HepG2 (cell line): ENCODE results near the gene NEUROG2. TPM values are rescaled to one million over a fixed set of nuclear protein-coding genes. Genes with fewer than 3 reads are reported as not detected.

Source experiments
- ARNTL ChIP-seq: sonication (generic); formaldehyde crosslinking; IDR thresholded peaks from 2 replicates; pipeline ENCODE4 v1.4.0; 2020; ENCODE audit warnings: mild to moderate bottlenecking, missing genetic modification reagents
- HES4 ChIP-seq: sonication (generic); formaldehyde crosslinking; IDR thresholded peaks from 2 replicates; pipeline ENCODE4 v1.9.0; 2021; ENCODE audit warnings: mild to moderate bottlenecking, missing genetic modification reagents, borderline replicate concordance
- MAZ ChIP-seq, 2 experiments: sonication (generic) in 1 of 2; formaldehyde crosslinking in 1 of 2; IDR thresholded peaks; 2 replicates each; pipeline versions ENCODE4 v1.5.0 to v1.6.1; 2012 to 2020; ENCODE audit warnings: low read depth in 2 of 2, mild to moderate bottlenecking in 2 of 2, borderline replicate concordance in 1 of 2, improper control_type of control experiment in 1 of 2, low read length in 1 of 2, missing genetic modification reagents in 1 of 2, moderate library complexity in 1 of 2
- NFKBIZ ChIP-seq: IDR thresholded peaks from 2 replicates; pipeline ENCODE4 v1.6.1; 2018; ENCODE audit warnings: missing genetic modification reagents, missing compliant biosample characterization
- NKX3-1 ChIP-seq: sonication (generic); formaldehyde crosslinking; IDR thresholded peaks from 2 replicates; pipeline ENCODE4 v1.5.0; 2020; ENCODE audit warnings: missing genetic modification reagents
- PAXIP1 ChIP-seq: sonication (generic); formaldehyde crosslinking; conservative IDR thresholded peaks from 2 replicates; pipeline ENCODE4 v1.4.0; 2020; ENCODE audit warnings: mild to moderate bottlenecking, missing genetic modification reagents, moderate library complexity
- PCBP2 ChIP-seq: fragments of 200-400 bp; formaldehyde crosslinking; optimal IDR thresholded peaks from 2 replicates; pipeline ENCODE3; 2018; ENCODE audit warnings: low read length, low read depth; ENCODE audit not compliant: poor library complexity, severe bottlenecking
- POGK ChIP-seq: sonication (generic); formaldehyde crosslinking; conservative IDR thresholded peaks from 2 replicates; pipeline ENCODE4 v1.8.0; 2022; ENCODE audit warnings: mild to moderate bottlenecking, moderate library complexity, missing genetic modification reagents
- POLR2A ChIP-seq, 2 experiments: IDR thresholded peaks; 2 replicates each; pipeline ENCODE4 v1.6.1; 2011; ENCODE audit warnings: low read depth in 2 of 2, low read length in 2 of 2, mild to moderate bottlenecking in 1 of 2, moderate library complexity in 1 of 2; ENCODE audit not compliant: insufficient read depth in 1 of 2
- SALL1 ChIP-seq: sonication (generic); formaldehyde crosslinking; IDR thresholded peaks from 2 replicates; pipeline ENCODE4 v1.8.0; 2022; ENCODE audit warnings: mild to moderate bottlenecking, missing genetic modification reagents
- SIN3B ChIP-seq: fragments of 150-350 bp; IDR thresholded peaks from 2 replicates; pipeline ENCODE4 v1.6.1; 2014; ENCODE audit warnings: low read length
- SMARCC2 ChIP-seq: fragments of 450-650 bp; IDR thresholded peaks from 2 replicates; pipeline ENCODE4 v1.6.1; 2017; ENCODE audit warnings: antibody characterized with exemption, mild to moderate bottlenecking
- SNAPC2 ChIP-seq: sonication (generic); formaldehyde crosslinking; IDR thresholded peaks from 2 replicates; pipeline ENCODE4 v1.8.1; 2022; ENCODE audit warnings: mild to moderate bottlenecking, missing genetic modification reagents
- TEAD3 ChIP-seq: optimal IDR thresholded peaks from 2 replicates; pipeline ENCODE3; 2016; ENCODE audit warnings: borderline replicate concordance
- THAP9 ChIP-seq: sonication (generic); formaldehyde crosslinking; IDR thresholded peaks from 2 replicates; pipeline ENCODE4; 2020; ENCODE audit warnings: missing genetic modification reagents, mild to moderate bottlenecking, borderline replicate concordance
- ZKSCAN8 ChIP-seq: IDR thresholded peaks from 2 replicates; pipeline ENCODE4 v1.6.1; 2016; ENCODE audit warnings: borderline replicate concordance, missing genetic modification reagents, missing compliant biosample characterization
- ZMYM3 ChIP-seq: sonication (generic); formaldehyde crosslinking; IDR thresholded peaks from 2 replicates; pipeline ENCODE4 v1.5.1; 2020; ENCODE audit warnings: mild to moderate bottlenecking, missing genetic modification reagents
- ZNF160 ChIP-seq: sonication (generic); formaldehyde crosslinking; IDR thresholded peaks from 2 replicates; pipeline ENCODE4 v1.8.0; 2022; ENCODE audit warnings: mild to moderate bottlenecking, inconsistent platforms, missing genetic modification reagents
- ZNF501 ChIP-seq: sonication (generic); formaldehyde crosslinking; IDR thresholded peaks from 2 replicates; pipeline ENCODE4 v1.5.1; 2020; ENCODE audit warnings: mild to moderate bottlenecking, moderate library complexity, missing genetic modification reagents
- ZNF788 ChIP-seq: sonication (generic); formaldehyde crosslinking; IDR thresholded peaks from 2 replicates; pipeline ENCODE4 v1.5.0; 2020; ENCODE audit warnings: mild to moderate bottlenecking, missing genetic modification reagents, borderline replicate concordance
- ZSCAN20 ChIP-seq: sonication (generic); formaldehyde crosslinking; IDR thresholded peaks from 2 replicates; pipeline ENCODE4 v1.4.0; 2020; ENCODE audit warnings: missing genetic modification reagents, mild to moderate bottlenecking, borderline replicate concordance
- ZSCAN25 ChIP-seq: sonication (generic); formaldehyde crosslinking; IDR thresholded peaks from 2 replicates; pipeline ENCODE4 v1.8.0; 2022; ENCODE audit warnings: mild to moderate bottlenecking, missing genetic modification reagents
- polyA plus RNA-seq, 8 experiments: library from polyadenylated mRNA; depleted of rRNA in 3 of 8; stranded (reverse) in 7 of 8; unstranded in 1 of 8; fragments of >200 nt; fragmentation: Illumina TruSeq in 4 of 8; extraction: Trizol in 4 of 8; gene quantifications; 2 replicates each; pipeline versions ENCODE4 v1.2.1 to v1.2.3, GENCODE V29; 2011 to 2016; ENCODE audit warnings: low read depth in 4 of 8, missing spikeins in 1 of 8, mixed read lengths in 1 of 8; ENCODE audit not compliant: insufficient read depth in 1 of 8
- total RNA-seq, 5 experiments: library from RNA; depleted of rRNA; stranded (reverse); fragments of >200 nt; fragmentation: Illumina TruSeq; extraction: Trizol; gene quantifications; 2 replicates each; pipeline ENCODE4 v1.2.3, GENCODE V29; 2016; ENCODE audit warnings: low read depth in 1 of 5

Gene NEUROG2
- total and polyA plus RNA-seq, 2 of the 13 experiments (the other 11 are each of a cell fraction or from before 2014, with no cell fraction given), result not detected

GRCh38 chr4:112523764-112524505 lies 8.0 kb upstream of the NEUROG2 start (continued):
- TF ChIP-seq PAXIP1 (CRISPR knock-in tag) (no peak), ZNF501 (CRISPR knock-in tag) (peak; percentile 74; the same call in 1 of the 2 replicates), ZMYM3 (CRISPR knock-in tag) (0 out of 2 replicates have a peak, but pooled peaks have one; percentile 31), ZSCAN20 (CRISPR knock-in tag) (no peak), TEAD3 (peak; percentile 33), MAZ (IDR thresholded peaks at IDR 0.05; ENCODE audit: borderline replicate concordance, low read depth, low read length) (peak; percentile 52; the same call in 1 of the 2 replicates), MAZ (CRISPR knock-in tag; IDR thresholded peaks at IDR 0.05; ENCODE audit: low read depth) (peak; percentile 58; the same call in 1 of the 2 replicates), NKX3-1 (CRISPR knock-in tag) (no peak), POGK (peak; percentile 28; the same call in 1 of the 2 replicates), ZSCAN25 (CRISPR knock-in tag) (peak; percentile 32; the same call in 1 of the 2 replicates), SNAPC2 (no peak), POLR2A (IDR thresholded peaks at IDR 0.05; ENCODE audit: insufficient read depth in 1 of 2, low read depth in 2 of 2, low read length in 2 of 2) (no peak), THAP9 (CRISPR knock-in tag) (peak; percentile 46; the same call in 1 of the 2 replicates), ZKSCAN8 (CRISPR knock-in tag) (no peak), SIN3B (no peak), HES4 (CRISPR knock-in tag) (no peak), PCBP2 (no peak), ZNF160 (CRISPR knock-in tag) (no peak), ZNF788 (CRISPR knock-in tag) (peak; percentile 61; the same call in 1 of the 2 replicates), ARNTL (CRISPR knock-in tag) (no peak), NFKBIZ (no peak), SALL1 (CRISPR knock-in tag) (peak; percentile 49; the same call in 1 of the 2 replicates), SMARCC2 (no peak)
